Measurements from ENCODE around the gene EN2.
"Not testable (repeated sequence)": the region's sequence is repeated elsewhere in the genome, so short reads cannot be mapped to it uniquely, and the experiment has no call there.

EN2 gene

DNA sequence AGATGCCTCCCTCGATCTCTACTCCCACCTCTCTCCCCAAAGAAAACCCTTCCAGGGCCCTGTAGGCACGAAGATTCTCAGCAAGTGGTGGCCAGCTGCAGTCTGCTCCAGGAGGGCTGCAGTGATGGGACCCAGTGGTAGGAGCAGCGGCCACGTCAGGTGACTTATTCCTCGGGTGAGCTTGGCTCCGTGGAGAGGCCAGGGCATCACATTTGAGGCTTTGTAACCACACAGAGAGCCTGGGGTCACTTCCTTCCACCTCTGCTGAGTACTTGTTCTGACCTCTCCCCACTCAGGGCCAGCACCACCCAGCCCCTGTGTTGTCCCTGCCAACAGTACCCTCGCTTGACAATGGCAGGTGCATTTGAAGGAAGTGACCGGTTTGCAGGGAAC, 17.9 kb upstream of the EN2 start:
- DNase-seq (ENCODE audit: low read depth): no peak
- TF ChIP-seq, protein P1, sequence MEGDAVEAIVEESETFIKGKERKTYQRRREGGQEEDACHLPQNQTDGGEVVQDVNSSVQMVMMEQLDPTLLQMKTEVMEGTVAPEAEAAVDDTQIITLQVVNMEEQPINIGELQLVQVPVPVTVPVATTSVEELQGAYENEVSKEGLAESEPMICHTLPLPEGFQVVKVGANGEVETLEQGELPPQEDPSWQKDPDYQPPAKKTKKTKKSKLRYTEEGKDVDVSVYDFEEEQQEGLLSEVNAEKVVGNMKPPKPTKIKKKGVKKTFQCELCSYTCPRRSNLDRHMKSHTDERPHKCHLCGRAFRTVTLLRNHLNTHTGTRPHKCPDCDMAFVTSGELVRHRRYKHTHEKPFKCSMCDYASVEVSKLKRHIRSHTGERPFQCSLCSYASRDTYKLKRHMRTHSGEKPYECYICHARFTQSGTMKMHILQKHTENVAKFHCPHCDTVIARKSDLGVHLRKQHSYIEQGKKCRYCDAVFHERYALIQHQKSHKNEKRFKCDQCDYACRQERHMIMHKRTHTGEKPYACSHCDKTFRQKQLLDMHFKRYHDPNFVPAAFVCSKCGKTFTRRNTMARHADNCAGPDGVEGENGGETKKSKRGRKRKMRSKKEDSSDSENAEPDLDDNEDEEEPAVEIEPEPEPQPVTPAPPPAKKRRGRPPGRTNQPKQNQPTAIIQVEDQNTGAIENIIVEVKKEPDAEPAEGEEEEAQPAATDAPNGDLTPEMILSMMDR (IDR thresholded peaks at IDR 0.05; ENCODE audit: low read depth, low read length, missing control alignments): no peak
- in situ Hi-C loops (cut with HindIII; ENCODE audit: low sequenced_read_pairs): no loop called here
- H3K4me3 ChIP-seq (ENCODE audit: low read depth, low read length): no peak overlapping the region

DNA sequence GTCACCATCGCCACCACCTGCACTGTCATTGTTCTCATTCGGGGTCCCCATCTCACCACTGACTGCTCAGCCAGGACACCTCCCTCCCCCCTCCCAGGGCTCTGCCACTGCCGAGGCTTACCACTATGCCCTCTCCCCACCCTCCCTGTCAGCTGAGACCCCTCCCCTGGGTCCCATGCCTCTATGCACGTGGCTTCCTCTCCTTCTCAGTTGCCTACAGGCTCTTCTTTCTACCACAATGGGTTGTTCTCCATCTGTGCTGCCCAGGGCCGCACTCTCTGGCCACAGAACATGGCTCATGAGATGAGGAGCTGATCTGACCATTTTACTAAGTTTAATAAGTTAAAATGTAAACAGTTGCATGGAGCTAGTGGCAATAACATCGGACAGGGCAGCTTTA, 16.1 kb upstream of the EN2 start:
- in situ Hi-C loops (cut with HindIII; ENCODE audit: low sequenced_read_pairs): no loop called here
- H3K4me3 ChIP-seq (ENCODE audit: low read depth, low read length): no peak overlapping the region
- no peak for DNase-seq (ENCODE audit: low read depth)
- TF ChIP-seq, protein P1 (IDR thresholded peaks at IDR 0.05; ENCODE audit: low read depth, low read length, missing control alignments): no peak

DNA sequence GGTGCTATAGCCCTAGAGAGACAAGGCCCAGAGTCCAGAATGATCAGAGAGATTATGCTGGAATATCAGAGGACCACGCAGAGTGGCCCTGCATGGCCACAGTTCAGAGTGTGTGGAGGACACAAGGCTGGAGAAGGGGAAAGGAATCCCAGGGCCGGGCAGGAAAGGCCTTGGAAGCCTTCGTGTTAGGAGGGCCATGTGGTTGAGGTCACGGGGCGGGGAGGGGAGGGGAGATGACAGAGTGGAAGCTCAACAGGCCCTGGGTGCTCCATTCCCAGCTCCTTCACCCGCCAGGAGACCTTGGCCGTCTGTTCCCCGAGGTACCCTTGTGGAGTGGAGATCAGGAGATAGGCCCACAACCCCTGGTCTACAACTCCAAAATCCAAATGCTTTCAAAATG, 13.2 kb upstream of the EN2 start:
- TF ChIP-seq, protein P1 (IDR thresholded peaks at IDR 0.05; ENCODE audit: low read depth, low read length, missing control alignments): no peak
- DNase-seq (ENCODE audit: low read depth): no peak
- H3K4me3 ChIP-seq (ENCODE audit: low read depth, low read length): no peak overlapping the region
- in situ Hi-C loops (cut with HindIII; ENCODE audit: low sequenced_read_pairs): no loop called here

DNA sequence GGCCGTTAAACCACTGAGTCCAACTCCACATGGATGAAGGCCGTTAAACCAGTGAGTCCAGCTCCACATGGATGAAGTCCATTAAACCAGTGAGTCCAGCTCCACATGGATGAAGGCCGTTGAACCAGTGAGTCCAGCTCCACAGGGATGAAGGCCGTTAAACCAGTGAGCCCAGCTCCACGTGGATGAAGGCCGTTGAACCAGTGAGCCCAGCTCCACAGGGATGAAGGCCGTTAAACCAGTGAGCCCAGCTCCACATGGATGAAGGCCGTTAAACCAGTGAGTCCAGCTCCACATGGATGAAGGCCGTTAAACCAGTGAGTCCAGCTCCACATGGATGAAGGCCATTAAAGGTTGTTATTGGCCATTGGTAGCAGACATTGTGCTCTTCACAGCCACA, 12.3 kb upstream of the EN2 start:
- H3K4me3 ChIP-seq (ENCODE audit: low read depth, low read length); DNase-seq (ENCODE audit: low read depth); in situ Hi-C loops (cut with HindIII; ENCODE audit: low sequenced_read_pairs): not testable (repeated sequence)

DNA sequence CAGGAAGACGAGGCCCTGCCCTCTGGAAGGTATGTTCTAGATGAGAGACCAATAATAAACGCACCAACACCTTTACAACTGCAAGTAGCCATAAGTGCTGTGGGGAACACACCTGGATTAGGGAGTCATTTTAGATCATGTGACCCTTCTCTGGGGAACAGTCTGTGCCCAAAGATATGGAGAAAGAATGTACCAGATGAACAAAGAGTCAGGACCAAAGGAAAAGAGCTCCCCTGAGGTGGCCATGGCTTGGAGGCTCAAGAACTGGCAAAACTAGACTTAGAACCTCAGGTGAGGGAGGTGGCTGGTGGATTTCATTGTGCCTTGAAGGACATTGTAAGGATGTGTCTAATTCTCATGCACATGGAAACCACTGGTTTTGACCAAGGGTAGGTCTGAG, 10.3 kb upstream of the EN2 start:
- TF ChIP-seq, protein P1 (IDR thresholded peaks at IDR 0.05; ENCODE audit: low read depth, low read length, missing control alignments): no peak
- no peak overlapping the region for H3K4me3 ChIP-seq (ENCODE audit: low read depth, low read length)
- in situ Hi-C loops (cut with HindIII; ENCODE audit: low sequenced_read_pairs): no loop called here
- DNase-seq (ENCODE audit: low read depth): no peak

DNA sequence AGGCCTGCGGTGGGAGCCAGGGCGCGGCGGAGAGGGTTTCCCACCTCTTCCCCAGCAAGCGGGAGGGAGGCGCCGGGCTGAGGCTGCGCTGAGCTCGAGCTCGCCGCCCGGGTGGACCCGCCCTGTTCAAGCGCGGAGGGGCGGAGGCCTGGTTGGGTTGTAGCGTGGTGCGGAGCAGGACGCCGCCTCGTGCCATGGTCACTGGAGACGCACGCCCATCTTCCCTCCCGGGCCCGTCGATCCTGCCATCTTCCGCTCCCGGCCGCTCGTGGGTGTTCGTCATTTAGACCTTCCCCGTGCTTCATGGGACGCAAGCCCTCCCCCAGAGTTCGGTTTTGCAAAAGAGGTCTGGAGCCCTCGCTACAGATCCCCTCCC, 9.3 kb upstream of the EN2 start:
- no peak overlapping the region for H3K4me3 ChIP-seq (ENCODE audit: low read depth, low read length)
- no peak for DNase-seq (ENCODE audit: low read depth)
- TF ChIP-seq, protein P1 (IDR thresholded peaks at IDR 0.05; ENCODE audit: low read depth, low read length, missing control alignments): no peak
- in situ Hi-C loops (cut with HindIII; ENCODE audit: low sequenced_read_pairs): no loop called here

DNA sequence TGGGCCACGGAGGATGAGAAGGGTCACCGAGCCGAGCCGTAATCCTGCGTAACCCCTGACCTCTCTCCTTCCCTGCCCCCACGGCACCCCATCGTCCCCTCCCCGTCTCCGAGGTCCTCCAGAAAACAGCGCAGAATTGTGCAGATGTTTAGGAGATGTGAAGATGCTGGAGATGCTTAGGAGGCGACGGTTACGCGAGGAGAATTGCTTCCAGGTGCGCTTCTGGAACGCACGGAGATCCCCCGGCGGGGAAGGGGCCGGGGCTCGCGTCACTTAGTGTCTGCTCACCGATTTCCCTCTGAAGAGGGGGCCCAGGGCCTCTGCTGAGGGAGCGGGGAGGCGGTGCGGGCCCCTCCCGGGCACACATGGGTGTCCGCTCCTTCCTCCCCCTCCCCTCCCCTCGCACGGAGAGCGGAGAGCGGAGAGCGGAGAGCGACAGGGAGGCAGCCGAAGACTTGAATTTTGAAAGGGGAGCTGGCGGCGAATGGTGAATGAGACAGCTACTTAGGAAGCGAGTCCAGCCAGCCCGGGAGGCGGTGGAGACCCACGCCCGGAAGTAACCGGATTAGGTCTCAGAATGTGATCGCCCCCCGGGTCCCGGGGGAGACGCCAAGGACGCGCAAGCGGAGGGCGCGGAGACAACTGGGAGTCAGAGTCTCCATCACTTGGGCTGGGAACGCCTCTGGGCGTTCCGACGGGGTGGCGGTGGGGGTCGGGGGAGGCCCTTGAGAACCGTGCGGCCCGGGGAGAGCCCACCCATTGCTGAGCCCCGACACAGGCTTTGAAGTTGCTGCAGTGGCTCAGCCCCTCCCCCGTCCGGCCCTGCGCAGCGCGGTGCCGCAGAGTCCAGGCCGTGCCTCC, 8.7 kb upstream of the EN2 start:
- no peak for DNase-seq (ENCODE audit: low read depth)
- in situ Hi-C loops (cut with HindIII; ENCODE audit: low sequenced_read_pairs): no loop called here
- TF ChIP-seq, protein P1 (IDR thresholded peaks at IDR 0.05; ENCODE audit: low read depth, low read length, missing control alignments): no peak
- H3K4me3 ChIP-seq (ENCODE audit: low read depth, low read length): no peak overlapping the region
